KG1 (cell line): Measurements from ENCODE around the gene EPB41L5.
"Not testable (repeated sequence)": the region's sequence is repeated elsewhere in the genome, so short reads cannot be mapped to it uniquely, and the experiment has no call there.

Experiments used
- DNase-seq: peaks from one replicate; lab custom pipeline; 2025; lab: John Stamatoyannopoulos, UW

The EPB41L5 gene

DNA sequence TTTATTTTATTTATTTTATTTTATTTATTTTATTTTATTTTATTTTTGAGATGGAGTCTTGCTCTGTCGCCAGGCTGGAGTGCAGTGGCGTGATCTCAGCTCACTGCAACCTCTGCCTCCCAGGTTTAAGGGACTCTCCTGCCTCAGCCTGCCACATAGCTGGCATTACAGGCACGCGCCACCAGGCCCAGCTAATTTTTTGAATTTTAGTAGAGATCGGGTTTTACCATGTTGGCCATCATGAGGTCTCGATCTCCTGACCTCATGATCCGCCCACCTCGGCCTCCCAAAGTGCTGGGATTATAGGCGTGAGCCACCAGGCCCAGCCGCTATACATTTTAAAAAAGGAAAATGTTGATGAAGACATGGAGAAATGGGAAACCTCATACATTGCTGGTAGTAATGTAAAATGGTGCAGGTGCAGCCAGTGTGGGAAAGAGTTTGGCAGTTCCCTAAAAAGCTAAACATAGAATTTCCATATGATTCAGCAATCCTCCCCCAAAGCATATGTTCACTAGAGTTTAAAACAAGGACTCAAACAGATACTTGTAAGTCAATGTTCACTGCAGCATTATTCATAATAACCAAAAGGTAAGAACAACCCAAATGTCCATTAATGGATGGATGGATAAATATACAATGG is 187.1 kb downstream of the EPB41L5 start:
- DNase-seq, result not testable (repeated sequence)

DNA sequence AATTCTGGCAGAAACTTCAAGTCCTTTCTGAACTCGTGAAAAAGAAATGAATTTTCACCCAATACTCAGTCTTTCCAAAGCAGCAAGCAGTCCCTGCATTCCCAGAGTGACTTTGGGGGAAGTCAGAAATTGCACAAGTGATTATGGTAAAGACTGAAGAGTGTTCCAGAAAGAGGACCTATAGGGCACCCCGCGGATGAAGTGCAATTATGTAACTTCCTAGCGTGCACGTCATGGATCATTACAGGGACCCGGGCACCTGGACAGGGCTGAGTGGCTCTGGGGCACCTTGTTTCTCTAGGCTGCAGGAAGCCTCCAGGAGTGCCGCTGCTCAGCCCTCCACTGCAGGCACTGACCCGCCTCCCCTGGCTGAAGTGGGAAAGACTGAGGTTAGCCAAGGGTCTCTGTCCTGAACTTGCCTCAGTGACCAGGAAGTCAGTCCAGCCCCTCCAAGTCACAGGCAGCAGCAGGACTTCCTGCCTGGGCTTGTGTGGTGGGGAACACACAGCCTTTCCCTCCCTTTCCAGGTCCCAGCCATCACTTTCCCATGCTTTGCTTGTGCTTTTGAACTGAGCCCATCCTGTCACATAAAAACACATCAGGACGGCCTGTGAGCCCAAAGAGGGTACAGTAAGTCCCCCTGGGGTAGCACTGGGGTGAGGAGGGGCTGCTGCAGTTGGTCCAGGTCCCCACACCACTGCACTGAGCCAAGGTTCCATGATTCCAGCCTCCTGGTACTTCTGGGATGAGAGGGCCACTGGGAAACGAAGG is 190.6 kb downstream of the EPB41L5 start:
- no peak for DNase-seq

GRCh38 chr2:120204022-120204405 is 191.1 kb downstream of the EPB41L5 start:
- no peak for DNase-seq

GRCh38 chr2:120204417-120204816 is 191.5 kb downstream of the EPB41L5 start:
- no peak for DNase-seq

DNA sequence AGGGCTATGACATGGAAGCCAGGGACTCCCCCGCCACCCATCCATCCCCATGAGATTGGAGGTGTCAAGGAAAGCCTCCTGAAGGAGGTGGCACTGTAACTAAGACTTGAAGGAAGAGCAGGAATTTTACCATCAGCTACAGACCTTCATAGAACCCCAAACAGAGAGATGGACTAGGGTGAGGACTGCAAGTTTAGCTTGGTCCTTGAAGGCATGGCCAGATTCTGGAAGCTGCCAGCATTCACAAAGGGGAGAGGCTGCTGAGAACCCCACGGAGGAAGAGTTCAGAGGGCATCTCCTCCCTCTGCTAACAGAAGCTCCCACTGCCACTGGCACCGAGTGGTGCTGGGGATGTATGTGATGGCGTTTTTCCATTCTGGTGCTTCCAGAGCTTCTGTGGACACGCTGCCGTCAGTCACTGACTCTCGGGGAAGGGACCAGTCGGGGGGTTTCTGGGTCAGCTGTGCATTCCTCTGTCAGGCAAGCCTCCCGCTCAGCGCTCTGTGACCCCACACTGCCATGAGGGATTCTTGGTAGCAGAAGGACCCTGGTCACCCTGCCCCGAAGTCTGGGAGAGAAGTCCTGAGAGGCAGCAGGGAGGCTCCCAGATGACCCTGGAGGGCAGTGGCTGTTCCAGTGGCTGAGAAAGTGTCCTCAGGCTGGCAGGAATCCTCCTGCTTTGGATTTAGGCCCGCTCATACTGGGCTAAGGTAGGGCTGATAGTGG is 192.2 kb downstream of the EPB41L5 start:
- DNase-seq, result no peak

DNA sequence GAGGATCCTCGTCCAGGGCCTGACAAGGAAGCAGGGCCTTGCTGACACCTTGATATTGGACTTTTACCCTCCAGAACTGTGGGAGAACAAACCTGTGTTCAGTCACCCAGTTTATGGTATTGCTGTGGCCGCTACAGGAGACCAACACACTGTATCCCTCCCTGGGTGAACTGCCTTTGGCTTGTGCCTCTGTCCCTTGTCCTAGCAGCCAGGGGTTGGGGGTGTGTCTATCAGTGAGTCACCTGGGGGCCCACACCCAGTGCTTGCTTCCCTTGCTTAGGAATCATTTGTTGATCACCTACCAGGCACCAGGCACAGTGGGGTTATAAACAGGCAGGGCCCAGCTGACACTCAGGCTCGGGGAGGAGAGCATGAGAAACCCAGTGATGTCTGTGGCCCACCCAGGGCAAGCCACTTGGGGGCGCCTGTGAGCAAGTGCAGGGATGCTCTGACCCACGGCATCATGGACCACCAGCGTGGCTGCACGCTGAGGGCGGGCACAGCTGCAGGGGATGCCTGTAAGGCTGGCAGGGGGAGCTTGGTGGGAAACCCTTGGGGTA is 193.2 kb downstream of the EPB41L5 start:
- DNase-seq, result no peak

DNA sequence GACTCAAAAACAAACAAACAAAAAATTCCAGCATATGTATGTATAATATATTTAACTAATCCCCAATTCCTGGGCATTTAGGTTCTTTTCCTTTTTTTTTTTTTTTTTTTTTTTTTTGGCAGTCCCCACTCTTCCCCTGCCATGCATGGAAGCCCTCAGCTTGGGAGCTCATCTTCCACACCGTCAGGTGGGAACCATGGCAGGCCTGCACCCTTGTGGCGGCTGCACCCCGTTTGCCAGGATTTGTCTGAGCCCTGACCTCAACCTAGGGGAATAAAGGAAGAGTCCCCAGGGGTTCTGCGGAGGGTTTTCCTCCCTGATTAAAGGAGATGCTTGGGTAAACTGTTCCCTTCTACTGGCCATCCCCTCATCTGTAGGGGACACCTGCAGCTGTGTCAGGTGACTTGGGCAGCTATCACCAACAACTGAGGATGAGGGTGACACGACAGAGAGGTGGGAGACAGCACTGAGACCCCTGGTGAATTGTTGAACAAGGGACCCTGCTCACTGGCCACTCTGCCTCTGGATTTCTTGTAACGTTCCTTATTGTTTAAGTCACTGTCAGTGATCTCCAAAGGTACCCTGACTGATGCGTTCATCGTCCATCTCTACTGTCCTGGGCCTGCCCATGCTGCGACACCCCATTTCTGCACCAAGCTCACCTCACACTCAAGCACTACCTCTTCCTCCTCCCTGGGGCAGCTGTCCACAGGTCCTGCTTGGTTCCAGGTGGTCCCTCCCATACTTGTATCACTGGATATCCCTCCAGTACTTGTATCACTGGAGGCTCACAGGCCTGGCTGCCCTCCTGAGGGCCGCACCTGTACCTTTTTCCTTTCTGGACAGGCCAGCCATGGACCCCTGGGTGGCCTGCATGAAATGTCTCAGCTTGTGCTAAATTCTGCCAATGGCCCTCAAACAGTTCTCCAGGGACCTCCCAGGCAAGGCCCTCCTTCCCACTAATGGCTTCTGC is 195.8 kb downstream of the EPB41L5 start:
- DNase-seq, result no peak

- DNase-seq, result no peak
Measured at GRCh38 chr2:120209427-120210269, 196.8 kb downstream of the EPB41L5 start.

- no peak for DNase-seq
Measured at GRCh38 chr2:120210270-120210693, 197.4 kb downstream of the EPB41L5 start.

DNA sequence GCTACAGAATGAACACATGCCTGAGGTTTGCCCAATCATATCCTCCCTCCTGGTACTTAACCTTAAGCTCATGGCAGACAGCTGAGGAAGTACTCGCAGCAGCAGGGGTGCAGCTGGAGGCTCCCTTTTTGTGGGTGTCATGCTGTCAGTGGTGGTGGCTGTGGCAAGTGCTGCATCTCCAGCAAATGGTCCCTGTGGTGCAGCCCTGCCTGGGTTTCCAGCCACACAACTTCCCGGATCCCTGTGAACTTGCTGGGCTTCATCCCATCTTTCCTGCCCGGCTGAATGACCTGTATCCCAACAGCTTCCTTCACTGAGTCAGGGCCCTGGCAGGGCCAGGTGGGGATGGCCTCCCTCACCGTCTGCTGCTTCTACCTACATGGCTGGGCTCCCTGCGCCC is 205.3 kb downstream of the EPB41L5 start:
- DNase-seq, result no peak

GRCh38 chr2:120219291-120219690 is 206.4 kb downstream of the EPB41L5 start:
- no peak for DNase-seq

DNA sequence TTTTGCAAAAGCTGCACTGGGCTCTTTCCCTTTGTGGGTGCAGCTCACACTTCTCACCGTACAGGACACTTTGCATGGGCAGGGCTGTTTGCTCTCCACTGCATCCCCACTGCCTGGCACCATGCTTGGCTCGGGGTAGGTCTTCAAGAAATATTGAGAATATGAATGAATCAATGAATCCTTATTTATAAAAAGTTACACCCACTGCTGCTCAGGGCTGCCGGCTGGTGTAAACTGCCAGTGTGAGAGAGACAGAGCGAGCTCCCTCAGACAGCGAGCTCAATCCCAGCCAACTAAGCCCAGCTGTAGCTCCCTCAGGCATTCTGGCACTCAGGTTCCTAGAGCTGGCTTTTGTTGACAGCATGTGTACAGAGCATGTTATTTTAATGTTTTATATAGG is 206.9 kb downstream of the EPB41L5 start:
- DNase-seq, result no peak

- DNase-seq, result no peak
Measured at GRCh38 chr2:120220756-120221155, 207.9 kb downstream of the EPB41L5 start.

- no peak for DNase-seq
Measured at GRCh38 chr2:120221616-120222015, 208.7 kb downstream of the EPB41L5 start.

DNA sequence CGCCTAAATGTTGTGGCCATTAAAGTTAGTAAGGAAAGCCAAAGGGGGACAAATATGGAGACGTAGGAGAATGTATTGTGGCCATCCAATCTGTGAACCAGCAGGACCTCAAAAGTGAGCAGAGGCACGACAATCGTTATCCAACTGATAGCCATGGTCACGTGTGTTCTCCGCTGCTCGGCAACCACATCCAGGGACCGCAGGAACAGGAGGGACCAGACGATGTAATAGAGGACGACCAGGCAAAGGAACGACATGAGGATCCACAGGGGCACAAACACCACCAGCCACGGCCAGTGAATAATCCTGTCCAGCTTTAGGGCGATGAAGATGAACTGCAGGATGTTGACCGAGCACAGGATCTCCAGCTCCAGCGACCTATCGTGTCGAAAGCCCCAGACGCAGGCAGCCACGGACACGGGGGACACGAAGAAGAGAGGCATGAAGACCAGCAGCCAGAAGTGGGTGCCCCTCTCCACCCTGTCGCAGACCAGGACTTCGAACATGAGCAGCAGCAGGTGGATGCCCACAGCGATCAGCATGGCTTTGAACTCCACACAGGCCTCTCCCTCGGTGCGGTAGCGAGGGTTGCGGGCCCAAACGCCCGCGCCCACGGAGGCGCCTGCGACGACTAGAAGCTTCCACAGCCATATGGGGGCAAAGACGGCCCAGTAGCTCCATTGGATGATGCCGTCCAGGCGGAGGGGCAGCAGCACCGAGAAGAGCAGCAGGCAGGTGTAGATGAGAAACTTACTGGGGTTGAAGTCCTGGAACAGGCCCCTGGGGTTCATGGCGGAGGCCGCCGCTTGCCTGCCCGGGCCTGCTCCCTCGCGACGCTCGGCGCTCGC is 209.5 kb downstream of the EPB41L5 start:
- DNase-seq, result no peak

- peak; percentile 24 for DNase-seq
Measured at GRCh38 chr2:120223034-120223912, 210.4 kb downstream of the EPB41L5 start, which contains the start of gene TMEM185B. Gene TMEM185B, minus strand, starts transcription at chr2:120223400. Its CDS starts 424 bp downstream, at chr2:120222976.

- DNase-seq, result no peak
Measured at GRCh38 chr2:120224256-120224655, 211.4 kb downstream of the EPB41L5 start.
